GM12878 (cell line): ENCODE measurements around the gene DPEP1. TPM values are rescaled to one million over a fixed set of nuclear protein-coding genes. Genes with fewer than 3 reads are reported as not detected.
A peak's percentile ranks its signal among the peaks of the same experiment; 100 is the strongest.

Experiments
- ATAC-seq: fragments of 200-7000 bp; cut with Tn5 transposase; 3 replicates; pipeline ENCODE4 v1.9.1; 2020; ENCODE audit warnings: mild to moderate bottlenecking, moderate library complexity
- BruUV-seq: library from RNA; stranded (reverse); fragments of 400-500 nt; replicated peaks from 2 replicates; lab custom pipeline; 2021; lab: Mats Ljungman, UMichigan
- CTCF ChIA-PET: fragments of 300-600 bp; sonication (Branson Sonifier 250); formaldehyde crosslinking; extraction: SDS; loops from one replicate; lab custom pipeline; 2021; ENCODE audit warnings: inconsistent platforms; lab: Yijun Ruan, JAX
- POLR2A ChIA-PET: fragments of 350-600 bp; formaldehyde crosslinking; extraction: SDS; loops from one replicate; lab custom pipeline; 2021; ENCODE audit warnings: inconsistent platforms; lab: Charles Lee
- RAD21 ChIA-PET: fragments of 300-600 bp; sonication (Branson Sonifier 250); formaldehyde crosslinking; loops from one replicate; lab custom pipeline; 2023; ENCODE audit warnings: antibody characterized with exemption; ENCODE audit not compliant: unreplicated experiment; lab: Charles Lee
- SMC1A ChIA-PET: fragments of 300-600 bp; sonication (Branson Sonifier 250); formaldehyde crosslinking; loops from one replicate; lab custom pipeline; 2023; ENCODE audit not compliant: unreplicated experiment, uncharacterized antibody; lab: Charles Lee
- DNase-seq: peaks from one replicate; pipeline ENCODE4 v3.0.0-alpha.2; 2011; ENCODE audit warnings: low read depth, low spot score
- FAIRE-seq: peaks from 3 replicates; lab custom pipeline; 2011; peaks lifted over from hg19 to GRCh38; lab: Jason Lieb, UNC
- H2AFZ ChIP-seq: 2 replicates; pipeline ENCODE4 v1.6.0; 2011; ENCODE audit warnings: low read depth, low read length, control low read depth; ENCODE audit not compliant: control insufficient read depth
- H3K27ac ChIP-seq: 2 replicates; pipeline ENCODE4 v1.5.1; 2011; ENCODE audit warnings: control low read depth; ENCODE audit not compliant: control insufficient read depth, insufficient read depth
- H3K27me3 ChIP-seq, 2 experiments: replicated peaks in 1 of 2; 2 replicates each; pipeline versions ENCODE4 v1.6.0 to v1.6.1; 2011; ENCODE audit warnings: low read length in 1 of 2; ENCODE audit not compliant: control insufficient read depth in 2 of 2, insufficient read depth in 2 of 2
- H3K36me3 ChIP-seq, 2 experiments: 2 replicates each; pipeline ENCODE4 v1.5.1; 2011; ENCODE audit warnings: low read length in 1 of 2; ENCODE audit not compliant: control insufficient read depth in 2 of 2, insufficient read depth in 2 of 2
- H3K4me1 ChIP-seq: 2 replicates; pipeline ENCODE4 v1.6.1; 2011; ENCODE audit warnings: mild to moderate bottlenecking, low read length, moderate library complexity, mixed read lengths; ENCODE audit not compliant: control insufficient read depth, insufficient read depth
- H3K4me2 ChIP-seq: 2 replicates; pipeline ENCODE4 v1.6.0; 2011; ENCODE audit warnings: control low read depth; ENCODE audit not compliant: control insufficient read depth, insufficient read depth
- H3K4me3 ChIP-seq: fragments of 200-600 bp; sonication (generic); 2 replicates; pipeline ENCODE4 v1.5.1; 2016
- H3K79me2 ChIP-seq: 2 replicates; pipeline ENCODE4 v1.6.0; 2011; ENCODE audit warnings: low read length; ENCODE audit not compliant: control insufficient read depth, insufficient read depth
- H3K9ac ChIP-seq: 2 replicates; pipeline ENCODE4 v1.8.0; 2011; ENCODE audit warnings: low read length, control low read depth, mixed read lengths; ENCODE audit not compliant: control insufficient read depth, insufficient read depth
- H3K9me3 ChIP-seq: replicated peaks from 3 replicates; pipeline ENCODE4 v1.5.1; 2011; ENCODE audit warnings: mild to moderate bottlenecking, low read length; ENCODE audit not compliant: control insufficient read depth, insufficient read depth
- H4K20me1 ChIP-seq: 2 replicates; pipeline ENCODE4 v1.6.0; 2011; ENCODE audit not compliant: control insufficient read depth, insufficient read depth
- KDM1A ChIP-seq: fragments of 200-600 bp; sonication (generic); IDR thresholded peaks from 2 replicates; pipeline ENCODE4 v1.6.1; 2016; ENCODE audit warnings: borderline replicate concordance
- NR2C1 ChIP-seq: fragments of 450-650 bp; IDR thresholded peaks from 2 replicates; pipeline ENCODE4 v1.6.1; 2017; ENCODE audit warnings: antibody characterized with exemption, mild to moderate bottlenecking, moderate library complexity
- POLR2A ChIP-seq: IDR thresholded peaks from 2 replicates; pipeline ENCODE4 v1.6.1; 2011; ENCODE audit warnings: low read depth, mild to moderate bottlenecking, low read length
- ZBTB40 ChIP-seq: fragments of 450-650 bp; IDR thresholded peaks from 2 replicates; pipeline ENCODE4 v1.6.1; 2016; ENCODE audit warnings: mild to moderate bottlenecking, moderate library complexity, borderline replicate concordance
- WGBS: methylation state at CpG from one replicate; pipeline ENCODE4 v1.1.6; 2016; ENCODE audit warnings: low lambda C conversion rate; ENCODE audit not compliant: insufficient replicate concordance, insufficient coverage; ENCODE audit errors: missing lambda C conversion rate; 5-methylcytosine and 5-hydroxymethylcytosine counted together
- in situ Hi-C: fragments of 300-500 bp; cut with MboI; formaldehyde crosslinking; loops from 9 replicates; pipeline ENCODE4 v1.14.3; 2018; ENCODE audit warnings: mixed read lengths
- intact Hi-C: fragments of 100-400 bp; cut with micrococcal nuclease; formaldehyde crosslinking; loops from one replicate; pipeline ENCODE4 v1.14.2; 2022; ENCODE audit not compliant: unreplicated experiment
- polyA plus RNA-seq, 11 experiments: library from polyadenylated mRNA; depleted of rRNA in 4 of 11; unstranded in 6 of 11; stranded (reverse) in 5 of 11; fragments of >200 nt; fragmentation: Nextera tagmentation in 4 of 11; fragmentation: Illumina TruSeq in 1 of 11; extraction: Ambion mirVana in 4 of 11; extraction: Trizol in 1 of 11; gene quantifications; 1 replicate in 1 of 11; 2 replicates in 10 of 11; pipeline versions ENCODE4 v1.2.1 to v1.2.3, GENCODE V29; 2011 to 2016; ENCODE audit warnings: inconsistent platforms in 2 of 11, missing spikeins in 2 of 11, low read depth in 1 of 11
- total RNA-seq, 4 experiments: library from RNA; depleted of rRNA in 3 of 4; stranded (reverse); fragments of >200 nt in 3 of 4; fragmentation: Illumina TruSeq in 1 of 4; extraction: Trizol in 1 of 4; gene quantifications; 2 replicates each; pipeline versions ENCODE4 v1.2.1 to v1.2.3, GENCODE V29; 2013 to 2021

Gene DPEP1
- total and polyA plus RNA-seq, 10 of the 15 experiments (the other 5 are each of a cell fraction or from before 2014, with no cell fraction given): not detected

- Histone ChIP-seq H3K27ac (no peak overlapping the region), H3K4me2 (no peak overlapping the region), H3K9me3 (no peaks in the 10 kb centered on the region), H3K4me3 (no peak overlapping the region), H4K20me1 (no peaks in the 10 kb centered on the region), H3K9ac (no peak overlapping the region), H3K4me1 (no peaks in the 10 kb centered on the region), H3K27me3 (no peaks in the 10 kb centered on the region), H3K36me3 (peaks cover 6 to 26% of the 10 kb centered on the region in 2 experiments; a peak in 3 of 4 replicates), H3K79me2 (no peaks in the 10 kb centered on the region), H2AFZ (no peak overlapping the region)
- no peak for ATAC-seq
- DNase-seq: no peak
- intact Hi-C loops (no loop called here), in situ Hi-C loops (no loop called here)
- RAD21 ChIA-PET: no interaction called here
- 72% methylated on average over 11 of the region's 11 CpGs for WGBS
- SMC1A ChIA-PET: no interaction called here
- no TSS peak for BruUV-seq
- TF ChIP-seq NR2C1: no peak
- peak; percentile 35; the same call in 1 of the 2 replicates for TF ChIP-seq POLR2A
- TF ChIP-seq ZBTB40: no peak
- CTCF ChIA-PET: no interaction called here
- POLR2A ChIA-PET: no interaction called here
- no peak for FAIRE-seq
Measured at GRCh38 chr16:89645122-89645521, 31.7 kb downstream of the DPEP1 start.

- no peak for ATAC-seq
- TF ChIP-seq KDM1A: no peak
- TF ChIP-seq POLR2A: 0 out of 2 replicates have a peak, but pooled peaks have one; percentile 16
- no TSS peak for BruUV-seq
- peaks cover 6 to 29% of the 10 kb centered on the region in 2 experiments; a peak in 3 of 4 replicates for H3K36me3 ChIP-seq
- H3K27ac ChIP-seq: no peak overlapping the region
- no peaks in the 10 kb centered on the region for H3K9me3 ChIP-seq
- POLR2A ChIA-PET: interaction anchor here (0.6 kb wide), 1 partner anchor 19 kb away, joined by 3 read pairs; no protein-coding TSS in a partner anchor
- RAD21 ChIA-PET: no interaction called here
- H3K4me1 ChIP-seq: no peaks in the 10 kb centered on the region
- in situ Hi-C loops (no loop called here), intact Hi-C loops (no loop called here)
- no peaks in the 10 kb centered on the region for H3K79me2 ChIP-seq
- no peak overlapping the region for H3K9ac ChIP-seq
- no peak overlapping the region for H3K4me3 ChIP-seq
- no peaks in the 10 kb centered on the region for H4K20me1 ChIP-seq
- SMC1A ChIA-PET: no interaction called here
- 97% methylated on average over 20 of the region's 22 CpGs for WGBS
- DNase-seq: no peak
- no peak overlapping the region for H3K4me2 ChIP-seq
- no peaks in the 10 kb centered on the region for H3K27me3 ChIP-seq
- H2AFZ ChIP-seq: no peak overlapping the region
- no peak for FAIRE-seq
- CTCF ChIA-PET: no interaction called here
Measured at GRCh38 chr16:89646270-89646669, 32.8 kb downstream of the DPEP1 start.
